Fibroblast of skin of left quadriceps (primary cell): ENCODE measurements around the gene SLC32A1.

Experiments used
- DNase-seq, 2 experiments: peaks; one replicate each; pipeline ENCODE4 v3.0.0-alpha.2; 2013; ENCODE audit warnings: low read depth in 2 of 2

Gene SLC32A1

DNA sequence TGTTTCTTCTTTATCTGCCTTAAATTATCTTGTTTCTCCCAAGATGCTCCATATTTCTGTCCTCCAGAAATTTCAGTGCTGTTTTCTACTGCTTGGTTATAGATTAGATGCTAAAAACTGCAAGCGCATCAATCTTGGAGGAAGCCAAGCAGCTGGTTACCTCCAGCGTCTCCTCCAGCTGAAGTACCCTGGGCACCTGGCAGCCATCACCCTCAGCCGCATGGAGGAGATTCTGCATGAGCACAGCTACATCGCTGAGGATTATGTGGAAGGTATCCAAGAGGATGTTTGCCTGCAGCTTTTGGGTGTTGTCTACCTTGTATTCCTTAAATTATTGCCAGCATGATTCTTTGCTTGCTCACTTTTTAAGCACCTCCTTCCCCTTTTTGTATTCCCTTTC lies 27.7 kb downstream of the SLC32A1 start:
- DNase-seq = no peak

DNA sequence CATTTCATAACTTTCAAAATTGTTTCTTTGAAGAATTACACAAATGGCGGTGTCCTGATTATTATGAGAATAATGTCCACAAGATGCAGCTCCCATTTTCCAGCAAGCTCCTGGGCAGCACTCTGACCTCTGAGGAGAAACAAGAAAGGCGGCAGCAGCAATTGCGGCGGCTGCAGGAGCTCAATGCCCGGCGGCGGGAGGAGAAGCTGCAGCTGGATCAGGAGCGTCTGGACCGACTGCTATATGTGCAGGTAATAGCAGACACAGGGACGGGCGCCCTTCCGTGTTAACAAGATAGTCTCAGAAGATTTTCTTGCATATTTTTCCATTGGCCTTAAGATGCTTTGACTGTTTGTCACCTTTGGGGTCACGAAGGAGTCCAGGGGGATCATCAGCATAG lies 30.6 kb downstream of the SLC32A1 start:
- DNase-seq = no peak

DNA sequence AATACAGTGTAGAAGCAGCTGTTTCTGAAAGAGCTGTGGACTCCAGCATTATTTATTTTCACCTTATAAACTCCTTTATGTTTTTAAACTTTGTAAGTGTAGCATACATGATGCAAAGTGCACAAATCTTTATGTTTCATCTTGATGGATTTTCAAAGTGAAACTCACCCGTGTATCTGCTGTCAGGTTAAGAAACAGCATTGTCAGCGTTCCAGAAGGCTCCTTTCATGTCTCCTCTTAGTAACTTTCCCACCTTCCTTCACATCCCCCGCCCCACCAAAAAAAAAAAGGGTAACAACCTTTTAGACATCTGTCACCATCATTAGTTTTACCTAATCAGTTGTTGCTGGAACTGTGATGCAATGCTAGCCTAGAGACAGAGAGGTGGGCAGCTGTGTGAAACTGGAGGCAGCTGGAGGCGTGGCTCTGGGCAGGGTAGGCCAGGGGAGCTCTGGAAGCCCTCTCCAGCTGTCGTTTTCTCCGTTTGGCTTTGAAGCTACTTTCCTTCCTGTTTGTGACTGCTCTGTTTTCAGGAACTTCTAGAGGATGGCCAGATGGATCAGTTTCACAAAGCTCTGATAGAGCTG lies 31.1 kb downstream of the SLC32A1 start:
- no peak for DNase-seq

DNA sequence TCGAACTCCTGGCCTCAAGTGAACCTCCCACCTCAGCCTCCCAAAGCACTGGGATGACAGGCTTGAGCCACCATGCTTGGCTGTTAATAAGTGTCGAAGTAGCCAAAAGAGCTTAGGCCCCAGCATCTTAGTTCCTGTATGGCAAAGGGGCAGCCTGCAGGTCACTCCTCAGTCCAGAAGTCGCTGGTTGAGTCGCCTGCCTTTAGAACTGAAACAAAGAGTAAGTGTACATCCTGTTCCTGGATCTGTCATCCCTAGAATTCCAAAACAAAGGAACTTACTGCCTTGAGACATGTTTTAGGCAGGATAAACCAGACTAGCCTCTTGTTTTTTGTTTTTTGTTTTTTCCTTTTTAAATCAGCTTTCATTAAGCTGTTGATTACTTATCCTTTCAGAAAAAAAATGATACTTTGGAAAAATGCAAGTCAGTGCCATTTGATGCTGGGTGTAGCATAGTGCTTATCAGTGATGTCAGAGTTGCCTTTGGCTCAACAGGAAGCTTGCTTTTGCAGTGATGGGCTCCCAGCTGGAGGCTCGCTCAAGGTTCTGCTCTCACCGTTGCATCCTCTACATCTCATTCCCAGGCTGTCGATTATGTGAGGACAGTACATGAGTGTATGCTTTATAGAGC lies 33.0 kb downstream of the SLC32A1 start:
- DNase-seq = no peak

DNA sequence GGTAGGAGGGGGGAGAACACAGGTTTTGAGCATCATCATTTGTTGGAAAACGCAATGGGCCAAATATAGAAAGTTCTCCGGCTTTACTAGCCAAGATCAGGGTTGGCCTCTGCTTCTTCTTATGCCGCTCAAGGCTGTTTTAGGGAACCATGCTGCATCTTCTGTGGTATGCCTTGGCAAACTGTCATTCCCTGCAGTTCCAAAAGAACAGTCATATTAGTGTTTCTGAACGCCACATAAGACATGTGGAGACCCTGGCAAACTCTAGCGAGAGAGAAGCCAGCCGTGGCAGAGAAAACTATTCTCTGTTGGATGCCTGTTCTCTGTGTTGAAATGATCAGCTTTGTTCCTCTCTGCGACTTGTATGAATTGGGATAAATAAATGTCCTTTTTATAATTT lies 34.8 kb downstream of the SLC32A1 start:
- no peak for DNase-seq

DNA sequence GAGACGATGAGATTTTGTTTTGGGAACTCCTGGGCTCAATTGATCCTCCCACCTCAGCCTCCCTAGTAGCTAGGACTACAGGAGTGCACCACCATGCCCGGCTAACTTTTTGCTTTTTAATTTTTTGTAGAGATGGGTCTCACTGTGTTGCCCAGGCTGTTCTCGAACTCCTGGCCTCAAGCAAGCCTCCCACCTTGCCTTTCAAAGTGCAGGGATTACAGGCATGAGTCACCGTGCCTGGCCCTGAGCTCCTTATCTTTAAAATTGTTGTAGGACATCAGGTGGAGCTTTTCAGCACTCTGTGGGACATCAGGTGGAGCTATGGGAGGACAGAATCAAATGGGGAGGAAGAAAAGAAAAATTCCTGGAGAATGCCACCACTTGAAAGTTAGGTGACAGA lies 36.7 kb downstream of the SLC32A1 start:
- DNase-seq = no peak

DNA sequence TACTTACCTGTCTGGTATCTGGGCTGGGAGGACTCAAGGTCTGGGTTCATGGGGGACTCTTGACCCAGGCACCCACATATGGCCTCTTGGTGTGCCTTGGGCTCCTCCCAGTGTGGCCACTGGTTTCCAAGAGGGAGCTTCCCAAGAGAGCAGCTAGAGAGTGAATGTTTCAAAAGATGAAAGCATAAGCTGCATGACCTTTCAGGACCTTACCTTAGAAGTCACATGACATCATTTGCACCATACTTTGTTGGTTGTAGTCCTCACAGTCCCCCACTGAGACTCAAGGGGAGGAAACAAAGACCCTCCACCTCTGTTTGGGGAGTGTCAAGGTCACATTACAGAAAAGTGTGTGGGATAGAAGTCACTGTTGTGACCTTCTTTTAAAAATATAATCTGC lies 37.9 kb downstream of the SLC32A1 start:
- no peak for DNase-seq

DNA sequence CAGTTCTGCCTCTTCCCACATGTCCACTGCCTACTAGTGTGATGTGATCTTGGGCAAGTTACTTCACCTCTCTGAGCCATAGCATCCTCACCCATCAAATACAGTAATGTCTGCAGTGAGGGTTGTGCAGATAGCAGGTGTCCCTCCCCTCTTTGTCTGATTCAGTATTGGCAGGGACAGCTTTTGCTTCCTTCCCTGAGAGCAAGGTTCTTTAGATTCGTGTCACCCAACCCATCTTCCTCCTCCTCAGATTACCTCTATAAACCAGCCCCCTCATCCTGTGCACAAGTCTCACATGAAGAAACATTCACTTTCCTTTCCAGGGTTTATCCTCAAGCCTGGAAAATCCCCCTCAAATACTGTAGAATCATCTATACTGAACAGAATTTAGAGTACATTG lies 39.3 kb downstream of the SLC32A1 start:
- DNase-seq = no peak

DNA sequence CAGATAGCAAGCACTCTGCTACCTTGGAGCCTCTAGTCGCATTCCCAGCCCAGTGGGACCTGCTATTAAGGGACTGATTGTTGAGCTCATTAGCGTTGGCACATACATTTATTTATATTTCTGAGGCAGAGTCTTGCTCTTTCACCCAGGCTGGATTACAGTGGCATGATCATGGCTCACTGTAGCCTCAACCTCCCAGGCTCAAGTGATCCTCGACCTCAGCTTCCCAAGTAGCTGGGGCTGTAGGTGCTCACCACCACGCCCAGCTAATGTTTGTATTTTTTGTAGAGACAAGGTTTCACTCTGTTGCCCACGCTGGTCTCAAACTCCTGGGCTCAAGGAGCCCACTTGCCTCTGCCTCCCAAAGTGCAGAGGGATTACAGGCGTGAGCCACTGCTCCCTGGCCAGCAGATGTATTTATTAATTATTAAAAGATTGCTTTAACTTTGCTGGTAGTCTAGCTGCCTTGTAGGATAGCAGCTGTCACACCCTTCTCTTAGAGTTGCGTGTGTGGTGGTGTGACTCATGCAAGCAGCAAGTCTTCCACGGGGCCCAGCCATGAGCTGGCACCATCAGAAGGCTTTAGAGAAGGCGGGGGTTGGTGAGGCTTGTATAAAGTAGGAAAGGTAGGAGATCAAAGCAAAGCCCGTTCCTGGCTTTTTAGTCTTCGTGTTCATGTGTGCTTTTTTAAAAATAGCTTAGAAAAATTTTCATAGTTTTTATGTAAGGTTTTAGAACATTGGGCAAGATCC lies 40.5 kb downstream of the SLC32A1 start:
- DNase-seq = peak; percentile 43 to 51

DNA sequence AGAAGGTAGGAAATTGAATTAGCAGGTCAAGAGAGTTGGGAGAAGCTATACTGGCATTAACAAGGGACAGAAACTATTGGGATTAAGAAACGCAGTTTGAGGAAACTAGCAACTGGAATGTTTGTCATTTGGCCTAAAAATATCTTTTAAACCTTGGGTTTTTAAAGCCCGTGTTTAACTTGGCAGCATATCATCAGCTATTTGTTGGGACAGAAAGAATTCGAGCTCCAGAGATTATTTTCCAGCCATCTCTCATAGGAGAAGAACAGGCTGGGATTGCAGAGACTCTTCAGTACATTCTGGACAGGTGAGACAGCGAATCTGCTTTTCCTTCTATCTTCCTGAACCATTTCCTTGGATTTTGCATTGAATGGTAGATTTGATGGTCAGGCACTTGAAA lies 41.8 kb downstream of the SLC32A1 start:
- DNase-seq = no peak

DNA sequence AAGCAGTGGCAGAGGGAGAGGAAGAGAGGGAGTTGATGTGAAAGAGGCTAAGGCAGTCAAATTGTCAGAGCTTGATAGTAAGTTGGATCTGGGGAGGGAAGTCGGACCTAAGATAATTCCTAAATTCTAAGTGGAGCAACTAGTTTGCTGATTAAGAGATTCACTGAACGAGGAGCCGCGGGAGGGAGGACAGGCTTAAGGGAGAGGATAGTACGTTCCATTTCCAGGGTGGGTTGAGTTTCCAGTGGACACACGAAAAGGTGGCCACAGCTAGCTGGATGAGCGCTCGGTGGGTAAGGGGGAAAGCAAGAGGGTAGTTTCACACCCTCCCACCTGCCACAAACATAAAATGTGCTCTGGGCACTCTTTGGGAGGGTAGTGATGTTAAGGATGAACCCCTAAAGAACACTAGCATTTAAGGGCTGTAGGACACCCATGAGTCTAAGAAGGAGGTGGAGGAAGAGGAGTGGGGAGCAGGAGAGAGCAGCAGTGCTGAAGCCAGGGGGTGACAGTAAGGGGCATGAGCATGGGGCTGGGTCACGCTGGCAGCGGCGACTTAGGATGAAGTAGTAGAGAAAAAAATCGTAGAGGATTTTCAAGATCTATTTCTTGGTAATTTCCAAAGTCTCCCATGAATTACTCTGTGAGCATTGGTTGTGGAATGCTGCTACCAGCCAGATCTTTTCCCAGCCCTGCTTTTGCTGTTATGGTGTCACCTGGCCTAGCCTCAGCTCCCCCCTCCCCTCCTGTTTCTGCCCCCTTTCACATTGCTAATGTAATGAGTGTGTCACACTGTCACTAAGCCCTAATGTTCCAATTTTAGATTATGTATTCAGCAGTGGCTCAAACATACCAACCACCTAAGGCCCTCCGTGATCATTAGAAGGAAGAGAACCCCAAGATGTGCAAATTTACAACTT lies 45.4 kb downstream of the SLC32A1 start:
- DNase-seq = no peak

DNA sequence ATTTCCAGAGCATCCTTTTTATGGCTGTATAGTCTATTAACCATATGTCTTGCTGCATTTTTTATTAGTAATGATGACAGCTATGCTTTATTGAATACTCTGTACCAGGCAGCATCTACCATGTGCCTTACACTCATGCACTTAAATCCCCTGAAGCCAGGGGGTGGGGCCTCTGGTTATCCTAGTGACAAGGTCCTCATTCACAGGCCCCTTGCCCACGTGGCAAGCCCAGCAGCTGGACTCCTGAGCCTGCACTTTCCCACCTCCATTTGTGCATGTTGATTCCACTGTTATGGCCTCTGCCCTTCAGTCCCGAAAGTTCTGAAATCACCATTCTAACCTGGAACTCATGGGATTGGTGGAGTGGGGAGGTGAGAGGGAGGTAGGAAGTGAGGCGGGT lies 46.3 kb downstream of the SLC32A1 start:
- no peak for DNase-seq

DNA sequence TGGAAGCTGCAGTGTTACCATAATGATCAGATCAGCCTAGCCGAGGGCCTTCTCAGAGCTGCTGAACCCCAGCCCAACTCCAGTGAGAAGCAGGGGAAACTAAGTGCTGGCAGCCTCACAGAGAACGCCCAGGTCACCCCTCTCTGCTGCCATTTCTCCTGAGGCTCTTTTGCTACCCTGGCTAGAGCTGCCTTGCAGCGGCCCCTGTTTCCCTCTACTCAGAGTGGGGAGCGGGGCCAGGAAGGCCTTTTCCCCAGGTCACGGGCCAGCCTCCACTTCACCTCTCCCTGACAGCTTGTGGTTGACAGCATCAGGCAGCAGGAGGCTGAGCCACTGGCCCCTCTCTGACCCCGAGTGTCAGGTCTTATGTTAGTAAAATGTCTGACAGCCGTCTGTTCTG lies 46.7 kb downstream of the SLC32A1 start:
- no peak for DNase-seq

DNA sequence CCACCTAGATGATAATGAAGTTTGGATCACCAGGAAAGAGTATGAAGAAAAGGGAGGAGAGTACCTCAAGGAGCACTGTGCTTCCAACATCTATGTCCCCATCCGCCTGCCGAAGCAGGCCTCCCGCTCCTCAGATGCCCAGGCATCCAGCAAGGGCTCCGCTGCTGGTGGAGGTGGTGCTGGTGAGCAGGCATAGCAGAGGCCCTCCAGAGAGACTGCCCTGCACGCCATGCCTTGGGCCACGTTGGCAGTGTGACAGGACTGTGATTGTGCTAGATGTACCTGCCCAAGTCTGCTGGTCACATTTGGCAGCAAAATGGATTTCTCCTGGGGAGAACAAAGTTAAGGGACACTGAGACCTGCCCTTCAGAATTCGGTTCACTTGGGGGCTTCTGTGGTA lies 47.3 kb downstream of the SLC32A1 start:
- DNase-seq = no peak

DNA sequence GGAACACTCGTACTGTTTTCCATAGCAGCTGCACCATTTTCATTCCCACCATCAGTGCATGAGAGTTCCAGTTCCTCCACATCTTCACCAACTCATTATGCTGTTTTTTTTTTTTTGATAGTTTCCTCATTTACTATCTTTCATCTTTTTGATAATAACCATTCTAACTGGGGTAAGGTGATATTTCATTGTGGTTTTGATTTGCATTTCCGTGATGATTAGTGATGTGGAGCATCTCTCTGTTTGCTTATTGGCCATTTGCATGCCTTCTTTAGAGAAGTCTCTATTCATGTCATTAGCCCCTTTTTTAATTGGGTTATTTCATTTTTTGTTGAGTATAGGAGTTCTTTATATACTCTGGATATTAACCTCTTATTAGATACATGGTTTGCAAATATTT lies 49.9 kb downstream of the SLC32A1 start:
- DNase-seq = no peak

DNA sequence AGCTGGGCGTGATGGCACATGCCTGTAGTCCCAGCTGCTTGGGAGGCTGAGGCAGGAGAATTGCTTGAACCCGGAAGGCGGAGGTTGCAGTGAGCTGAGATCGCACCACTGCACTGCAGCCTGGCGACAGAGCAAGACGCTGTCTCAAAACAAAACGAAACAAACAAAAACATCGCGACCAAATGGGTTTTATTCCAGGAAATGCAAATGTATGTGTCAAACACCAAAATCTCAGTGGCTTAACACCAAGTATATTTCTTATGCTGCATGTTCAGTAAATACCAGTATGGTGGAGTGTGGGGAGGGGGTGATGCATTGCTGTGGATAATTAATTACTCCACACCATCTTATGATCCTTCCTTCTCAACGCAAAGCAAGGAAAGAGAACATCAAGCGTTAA lies 52.1 kb downstream of the SLC32A1 start:
- DNase-seq = no peak
